ENCODE data around the gene HNRNPC. TPM values are rescaled to one million over a fixed set of nuclear protein-coding genes. Genes with fewer than 3 reads are reported as not detected.

Gene HNRNPC
- total RNA-seq, 5 donors from 2014 or later (not counting 1 experiment from before 2014, with no cell fraction given), result 417 to 530 (median 441) TPM

DNA sequence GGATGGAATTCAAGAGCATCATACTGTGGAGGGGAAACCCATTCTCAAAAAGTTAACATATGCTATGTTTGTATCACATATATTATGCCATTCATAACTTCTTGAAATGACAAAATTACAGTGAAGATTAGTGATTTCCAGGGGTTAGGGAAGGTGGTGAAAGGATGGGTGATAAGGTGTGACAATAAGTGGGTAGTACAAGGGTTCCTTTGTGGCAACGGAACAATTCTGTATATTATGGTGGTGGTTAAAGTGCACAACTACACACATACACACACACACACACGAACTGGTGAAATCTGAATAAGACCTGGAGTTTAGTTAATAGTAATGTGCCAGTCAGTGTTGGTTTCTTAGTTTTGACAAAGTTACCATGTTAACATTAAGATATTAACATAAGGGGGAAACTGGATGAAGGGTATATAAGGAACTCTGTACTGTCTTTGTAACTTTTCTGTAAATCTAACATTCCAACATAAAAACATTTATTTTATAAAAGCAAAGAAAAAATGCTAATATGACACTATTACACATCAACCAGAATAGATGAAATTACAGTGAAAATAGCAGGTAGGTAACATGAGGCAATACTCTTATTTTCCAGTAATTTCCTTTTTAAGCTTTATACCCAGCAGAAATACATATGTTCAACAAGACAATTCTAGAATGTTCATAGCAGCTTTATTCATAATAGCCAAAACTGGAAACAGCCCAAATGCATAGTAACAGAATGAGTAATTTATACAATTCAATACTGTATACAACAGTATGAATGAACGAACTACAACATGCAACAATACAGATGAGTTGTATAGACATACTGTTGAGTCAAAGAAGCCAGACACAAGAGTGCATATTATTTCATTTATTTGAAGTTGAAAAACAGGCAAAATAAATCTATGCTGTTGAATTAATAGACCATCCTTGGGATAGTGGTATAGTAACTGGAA, 69.4 kb downstream of the HNRNPC start:
- POLR2A ChIA-PET, result no interaction called here
- CTCF ChIA-PET, result interaction anchor here in 1 of 2 donors (0.6 kb wide), 1 partner anchor 870 kb away, joined by 5 read pairs; no protein-coding TSS in a partner anchor
- ATAC-seq (replicated peaks in 1 of 4) (no peak), DNase-seq (peak in 1 of 35 experiments; percentile 11)
- Mint-ChIP-seq H3K27ac (no peak overlapping the region), H3K4me1 (peaks cover 2 to 15% (median 14%) of the 10 kb centered on the region in 3 donors), H3K36me3 (peaks cover 8% of the 10 kb centered on the region), H3K4me3 (no peak overlapping the region), H3K9me3 (peaks cover 0 to 3% (median 0%) of the 10 kb centered on the region in 3 donors), H3K27me3 (no peaks in the 10 kb centered on the region)
- H3K4me1 ChIP-seq (ENCODE audit: control insufficient read depth in 1 of 2, extremely low read depth in 1 of 2, insufficient read depth in 2 of 2, low read length in 2 of 2), result no peaks in the 10 kb centered on the region
- no peak overlapping the region for H3K4me3 ChIP-seq (ENCODE audit: control insufficient read depth in 1 of 2, extremely low read depth in 1 of 2, low read length in 1 of 2)
- H3K27me3 ChIP-seq (replicated peaks in 1 of 2; ENCODE audit: control insufficient read depth in 2 of 2, extremely low read depth in 1 of 2, insufficient read depth in 2 of 2, low read length in 1 of 2), result no peaks in the 10 kb centered on the region
- peaks cover 0 to 7% of the 10 kb centered on the region in 2 donors for H3K36me3 ChIP-seq (ENCODE audit: control insufficient read depth in 2 of 2, extremely low read depth in 1 of 2, insufficient read depth in 1 of 2, low read length in 1 of 2)
- H3K9me3 ChIP-seq, result no peaks in the 10 kb centered on the region
- WGBS (ENCODE audit: insufficient coverage), result no CpG with 5 or more reads among the region's 3 CpGs
- H3K27ac ChIP-seq (ENCODE audit: low read length), result no peak overlapping the region

DNA sequence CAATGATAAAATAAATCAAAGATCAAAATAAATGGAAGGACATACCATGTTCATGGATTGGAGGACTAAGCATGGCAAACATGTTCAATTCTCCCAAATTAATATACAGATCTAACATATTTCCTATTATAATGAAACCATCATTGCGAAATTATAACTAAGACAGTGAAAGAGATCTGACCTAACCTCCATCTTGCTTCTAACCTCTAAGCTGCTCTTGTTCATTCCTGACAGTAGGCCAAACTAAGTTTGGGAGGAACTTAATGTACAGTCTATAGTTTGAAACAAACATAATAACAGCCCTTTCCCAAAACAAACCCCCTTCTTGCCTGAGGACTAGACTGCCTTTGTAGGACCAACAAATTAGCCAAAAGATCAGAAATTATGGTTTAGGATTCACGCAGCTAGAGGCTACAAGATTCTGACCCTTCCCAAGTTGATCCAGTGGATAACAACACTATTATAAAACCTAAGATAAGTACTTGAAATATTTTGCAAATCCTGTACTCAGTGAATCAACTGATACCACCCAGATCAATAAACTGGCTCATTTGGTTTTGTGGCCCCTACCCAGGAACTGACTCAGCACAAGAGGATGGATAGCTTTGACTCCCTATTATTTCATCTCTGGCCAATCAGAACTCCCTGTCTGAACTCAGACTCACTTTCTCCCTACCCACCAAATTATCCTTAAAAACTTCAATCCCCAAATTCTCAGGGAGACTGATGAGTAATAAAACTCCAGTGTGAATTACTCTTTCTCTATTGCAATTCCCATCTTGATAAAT, 71.6 kb downstream of the HNRNPC start:
- peaks cover 0 to 11% (median 6%) of the 10 kb centered on the region in 3 donors for H3K4me1 Mint-ChIP-seq
- peaks cover 0 to 6% of the 10 kb centered on the region in 2 experiments for H3K27me3 ChIP-seq (replicated peaks in 1 of 2; ENCODE audit: control insufficient read depth in 2 of 2, extremely low read depth in 1 of 2, insufficient read depth in 2 of 2, low read length in 1 of 2)
- H3K27me3 Mint-ChIP-seq, result no peaks in the 10 kb centered on the region
- H3K36me3 Mint-ChIP-seq, result no peaks in the 10 kb centered on the region
- DNase-seq (no peak), ATAC-seq (replicated peaks in 1 of 4) (no peak)
- H3K4me3 Mint-ChIP-seq, result no peak overlapping the region
- H3K4me3 ChIP-seq (ENCODE audit: control insufficient read depth in 1 of 2, extremely low read depth in 1 of 2, low read length in 1 of 2), result no peak overlapping the region
- H3K27ac Mint-ChIP-seq, result peak overlapping the region in 1 of 2 donors; percentile 25
- CTCF ChIA-PET, result no interaction called here
- peaks cover 0 to 2% of the 10 kb centered on the region in 2 experiments for H3K4me1 ChIP-seq (ENCODE audit: control insufficient read depth in 1 of 2, extremely low read depth in 1 of 2, insufficient read depth in 2 of 2, low read length in 2 of 2)
- H3K9me3 Mint-ChIP-seq, result peaks cover 0 to 3% (median 0%) of the 10 kb centered on the region in 3 donors
- no peaks in the 10 kb centered on the region for H3K36me3 ChIP-seq (ENCODE audit: control insufficient read depth in 2 of 2, extremely low read depth in 1 of 2, insufficient read depth in 1 of 2, low read length in 1 of 2)
- POLR2A ChIA-PET, result interaction anchor here in 1 of 2 donors (0.6 kb wide), 1 partner anchor 19 kb away, joined by 12 read pairs; no protein-coding TSS in a partner anchor
- 100% methylated on average over 1 of the region's 2 CpGs for WGBS (ENCODE audit: insufficient coverage)
- no peak overlapping the region for H3K27ac ChIP-seq (ENCODE audit: low read length)
- no peaks in the 10 kb centered on the region for H3K9me3 ChIP-seq

DNA sequence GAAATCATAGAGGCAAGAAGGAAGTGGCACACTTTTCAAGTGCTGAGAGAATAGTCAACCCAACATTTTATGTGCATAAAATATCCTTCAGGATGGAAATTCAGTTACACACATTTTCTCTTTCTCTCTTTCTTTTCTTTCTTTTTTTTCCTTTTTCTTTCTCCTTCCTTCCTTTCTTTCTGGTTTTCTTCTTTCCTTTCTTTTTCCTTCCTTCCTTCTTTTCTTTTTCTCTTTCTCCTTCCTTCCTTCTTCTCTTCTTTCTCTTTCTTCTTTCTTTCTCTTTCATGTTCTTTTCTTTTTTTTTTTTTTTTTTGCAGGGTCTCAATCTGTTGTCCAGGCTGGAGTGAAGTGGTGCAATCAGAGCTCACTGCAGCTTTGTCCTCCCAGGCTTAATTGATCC, 74.6 kb downstream of the HNRNPC start:
- Histone ChIP-seq H3K27ac (ENCODE audit: low read length) (no peak overlapping the region), H3K4me1 (ENCODE audit: control insufficient read depth in 1 of 2, extremely low read depth in 1 of 2, insufficient read depth in 2 of 2, low read length in 2 of 2) (peaks cover 2 to 17% of the 10 kb centered on the region in 2 experiments), H3K27me3 (replicated peaks in 1 of 2; ENCODE audit: control insufficient read depth in 2 of 2, extremely low read depth in 1 of 2, insufficient read depth in 2 of 2, low read length in 1 of 2) (peaks cover 0 to 10% of the 10 kb centered on the region in 2 experiments), H3K9me3 (no peaks in the 10 kb centered on the region), H3K4me3 (ENCODE audit: control insufficient read depth in 1 of 2, extremely low read depth in 1 of 2, low read length in 1 of 2) (no peak overlapping the region), H3K36me3 (ENCODE audit: control insufficient read depth in 2 of 2, extremely low read depth in 1 of 2, insufficient read depth in 1 of 2, low read length in 1 of 2) (no peaks in the 10 kb centered on the region)
- no peak for ATAC-seq (replicated peaks in 1 of 4)
- Mint-ChIP-seq H3K4me1 (peaks cover 10 to 14% (median 12%) of the 10 kb centered on the region in 3 donors), H3K4me3 (peak overlapping the region in 1 of 3 donors; percentile 34), H3K27me3 (no peaks in the 10 kb centered on the region), H3K27ac (no peak overlapping the region), H3K9me3 (peaks cover 0 to 3% (median 0%) of the 10 kb centered on the region in 3 donors), H3K36me3 (no peaks in the 10 kb centered on the region)
- CTCF ChIA-PET, result no interaction called here
- DNase-seq, result no peak
- POLR2A ChIA-PET, result no interaction called here

DNA sequence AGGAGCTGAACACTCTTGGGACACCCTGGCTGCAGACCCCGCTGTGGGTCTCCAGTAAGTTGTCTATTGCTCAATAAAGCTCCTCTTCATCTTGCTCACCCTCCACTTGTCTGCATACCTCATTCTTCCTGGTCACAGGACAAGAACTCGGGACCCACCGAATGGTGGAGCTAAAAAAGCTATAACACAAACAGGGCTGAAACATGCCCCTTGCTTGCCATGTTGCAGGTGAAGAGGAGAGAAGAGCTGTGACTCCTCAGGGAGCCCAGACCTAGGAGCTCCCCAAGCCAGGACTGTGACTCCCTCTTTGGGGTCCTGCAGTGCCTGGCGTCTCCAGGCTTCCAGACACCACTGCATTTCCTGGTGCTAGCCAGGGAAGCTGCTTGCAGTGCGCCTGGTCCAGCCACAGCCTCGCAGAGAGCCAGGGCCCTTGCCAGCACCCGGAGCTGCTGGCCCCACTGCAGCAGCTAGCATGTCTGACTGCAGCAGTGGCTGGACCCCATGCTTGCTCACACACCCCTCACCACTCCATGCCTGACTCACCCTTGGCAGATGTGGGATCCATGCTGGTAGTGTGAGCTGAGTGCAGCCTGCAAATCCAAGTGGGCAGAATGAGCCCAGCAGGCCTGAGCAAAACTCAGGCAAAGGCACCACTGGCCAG, 76.2 kb downstream of the HNRNPC start:
- WGBS (ENCODE audit: insufficient coverage), result 80% methylated on average over 5 of the region's 7 CpGs
- no peak for ATAC-seq (replicated peaks in 1 of 4)

DNA sequence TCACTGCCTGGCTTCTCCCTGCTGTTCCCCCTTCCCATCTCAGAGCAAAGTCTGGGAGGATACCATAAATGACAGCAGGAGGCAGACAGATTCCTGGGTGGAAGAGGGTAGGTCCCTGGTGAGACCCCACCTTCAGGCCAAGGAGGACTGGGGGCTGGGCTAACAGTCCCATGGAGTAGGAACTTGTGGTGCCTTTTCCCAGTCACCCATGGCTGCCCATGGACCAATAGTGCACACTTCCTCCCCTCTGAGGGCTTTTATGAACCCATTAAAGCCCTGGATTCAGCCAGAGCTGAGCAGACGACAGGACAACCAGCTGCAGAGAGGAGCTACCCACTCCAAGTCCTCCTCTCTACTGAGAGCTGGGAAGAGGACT, 76.8 kb downstream of the HNRNPC start:
- Mint-ChIP-seq H3K36me3 (no peaks in the 10 kb centered on the region), H3K27ac (no peak overlapping the region), H3K27me3 (no peaks in the 10 kb centered on the region), H3K9me3 (no peaks in the 10 kb centered on the region), H3K4me1 (peaks cover 10 to 14% (median 12%) of the 10 kb centered on the region in 3 donors), H3K4me3 (peak overlapping the region; percentile 65 to 77 (median 73))
- no peak for DNase-seq
- Histone ChIP-seq H3K4me1 (ENCODE audit: control insufficient read depth in 1 of 2, extremely low read depth in 1 of 2, insufficient read depth in 2 of 2, low read length in 2 of 2) (peaks cover 2 to 17% of the 10 kb centered on the region in 2 experiments), H3K27ac (ENCODE audit: low read length) (no peak overlapping the region), H3K9me3 (no peaks in the 10 kb centered on the region), H3K27me3 (replicated peaks in 1 of 2; ENCODE audit: control insufficient read depth in 2 of 2, extremely low read depth in 1 of 2, insufficient read depth in 2 of 2, low read length in 1 of 2) (peaks cover 0 to 10% of the 10 kb centered on the region in 2 experiments), H3K36me3 (ENCODE audit: control insufficient read depth in 2 of 2, extremely low read depth in 1 of 2, insufficient read depth in 1 of 2, low read length in 1 of 2) (no peaks in the 10 kb centered on the region), H3K4me3 (ENCODE audit: control insufficient read depth in 1 of 2, extremely low read depth in 1 of 2, low read length in 1 of 2) (peak overlapping the region; percentile 55 to 59)
- no peak for ATAC-seq (replicated peaks in 1 of 4)
- POLR2A ChIA-PET, result interaction anchor here in 1 of 2 donors (0.6 kb wide), 1 partner anchor 101 kb away, joined by 3 read pairs; no protein-coding TSS in a partner anchor
- CTCF ChIA-PET, result no interaction called here
- no CpG with 5 or more reads among the region's 1 CpG for WGBS (ENCODE audit: insufficient coverage)

More for the DNA sequence above, 76.2 kb downstream of the HNRNPC start:
- peaks cover 10 to 14% (median 12%) of the 10 kb centered on the region in 3 donors for H3K4me1 Mint-ChIP-seq
- peaks cover 0 to 3% (median 0%) of the 10 kb centered on the region in 3 donors for H3K9me3 Mint-ChIP-seq
- POLR2A ChIA-PET, result interaction anchor here in 1 of 2 donors (0.6 kb wide), 1 partner anchor 101 kb away, joined by 3 read pairs; no protein-coding TSS in a partner anchor
- CTCF ChIA-PET, result no interaction called here
- Histone ChIP-seq H3K9me3 (no peaks in the 10 kb centered on the region), H3K36me3 (ENCODE audit: control insufficient read depth in 2 of 2, extremely low read depth in 1 of 2, insufficient read depth in 1 of 2, low read length in 1 of 2) (no peaks in the 10 kb centered on the region), H3K4me3 (ENCODE audit: control insufficient read depth in 1 of 2, extremely low read depth in 1 of 2, low read length in 1 of 2) (no peak overlapping the region), H3K4me1 (ENCODE audit: control insufficient read depth in 1 of 2, extremely low read depth in 1 of 2, insufficient read depth in 2 of 2, low read length in 2 of 2) (peaks cover 2 to 17% of the 10 kb centered on the region in 2 experiments), H3K27me3 (replicated peaks in 1 of 2; ENCODE audit: control insufficient read depth in 2 of 2, extremely low read depth in 1 of 2, insufficient read depth in 2 of 2, low read length in 1 of 2) (peaks cover 0 to 10% of the 10 kb centered on the region in 2 experiments), H3K27ac (ENCODE audit: low read length) (no peak overlapping the region)
- no peaks in the 10 kb centered on the region for H3K27me3 Mint-ChIP-seq
- H3K4me3 Mint-ChIP-seq, result peak overlapping the region in 1 of 3 donors; percentile 77
- H3K36me3 Mint-ChIP-seq, result no peaks in the 10 kb centered on the region
- no peak for DNase-seq
- no peak overlapping the region for H3K27ac Mint-ChIP-seq

Measured in T-cell (primary cell).